WI38 (cell line): ENCODE results near the gene STX16.

Experiments
- H3K4me3 ChIP-seq: 2 replicates; pipeline ENCODE4 v1.5.1; 2011; ENCODE audit warnings: low read depth, mild to moderate bottlenecking, control low read depth, low read length
- TF ChIP-seq, protein P1 (sequence below): IDR thresholded peaks from 2 replicates; pipeline ENCODE4 v1.5.1; 2012; ENCODE audit warnings: low read depth, mild to moderate bottlenecking, control low read depth, low read length

STX16 gene

DNA sequence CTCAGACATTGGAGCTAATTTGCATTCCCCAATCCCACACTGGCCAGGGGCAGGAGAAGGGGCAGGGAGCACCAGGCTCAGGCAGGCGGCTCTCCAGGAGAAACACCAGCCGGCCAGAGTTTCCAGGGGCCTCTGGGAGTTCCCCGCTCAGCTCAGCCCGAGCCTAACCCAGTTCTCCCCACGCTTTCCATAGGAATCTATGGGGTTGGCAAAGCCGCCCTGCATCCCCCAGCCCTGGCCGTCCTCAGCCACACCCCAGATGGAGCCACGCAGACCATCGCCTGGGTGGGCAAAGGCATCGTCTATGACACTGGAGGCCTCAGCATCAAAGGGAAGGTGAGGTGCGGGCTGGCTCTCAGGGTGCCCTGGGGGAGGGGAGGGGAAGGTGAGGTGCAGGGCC is 49.7 kb downstream of the STX16 start:
- TF ChIP-seq, protein P1, sequence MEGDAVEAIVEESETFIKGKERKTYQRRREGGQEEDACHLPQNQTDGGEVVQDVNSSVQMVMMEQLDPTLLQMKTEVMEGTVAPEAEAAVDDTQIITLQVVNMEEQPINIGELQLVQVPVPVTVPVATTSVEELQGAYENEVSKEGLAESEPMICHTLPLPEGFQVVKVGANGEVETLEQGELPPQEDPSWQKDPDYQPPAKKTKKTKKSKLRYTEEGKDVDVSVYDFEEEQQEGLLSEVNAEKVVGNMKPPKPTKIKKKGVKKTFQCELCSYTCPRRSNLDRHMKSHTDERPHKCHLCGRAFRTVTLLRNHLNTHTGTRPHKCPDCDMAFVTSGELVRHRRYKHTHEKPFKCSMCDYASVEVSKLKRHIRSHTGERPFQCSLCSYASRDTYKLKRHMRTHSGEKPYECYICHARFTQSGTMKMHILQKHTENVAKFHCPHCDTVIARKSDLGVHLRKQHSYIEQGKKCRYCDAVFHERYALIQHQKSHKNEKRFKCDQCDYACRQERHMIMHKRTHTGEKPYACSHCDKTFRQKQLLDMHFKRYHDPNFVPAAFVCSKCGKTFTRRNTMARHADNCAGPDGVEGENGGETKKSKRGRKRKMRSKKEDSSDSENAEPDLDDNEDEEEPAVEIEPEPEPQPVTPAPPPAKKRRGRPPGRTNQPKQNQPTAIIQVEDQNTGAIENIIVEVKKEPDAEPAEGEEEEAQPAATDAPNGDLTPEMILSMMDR = no peak
- no peak overlapping the region for H3K4me3 ChIP-seq

DNA sequence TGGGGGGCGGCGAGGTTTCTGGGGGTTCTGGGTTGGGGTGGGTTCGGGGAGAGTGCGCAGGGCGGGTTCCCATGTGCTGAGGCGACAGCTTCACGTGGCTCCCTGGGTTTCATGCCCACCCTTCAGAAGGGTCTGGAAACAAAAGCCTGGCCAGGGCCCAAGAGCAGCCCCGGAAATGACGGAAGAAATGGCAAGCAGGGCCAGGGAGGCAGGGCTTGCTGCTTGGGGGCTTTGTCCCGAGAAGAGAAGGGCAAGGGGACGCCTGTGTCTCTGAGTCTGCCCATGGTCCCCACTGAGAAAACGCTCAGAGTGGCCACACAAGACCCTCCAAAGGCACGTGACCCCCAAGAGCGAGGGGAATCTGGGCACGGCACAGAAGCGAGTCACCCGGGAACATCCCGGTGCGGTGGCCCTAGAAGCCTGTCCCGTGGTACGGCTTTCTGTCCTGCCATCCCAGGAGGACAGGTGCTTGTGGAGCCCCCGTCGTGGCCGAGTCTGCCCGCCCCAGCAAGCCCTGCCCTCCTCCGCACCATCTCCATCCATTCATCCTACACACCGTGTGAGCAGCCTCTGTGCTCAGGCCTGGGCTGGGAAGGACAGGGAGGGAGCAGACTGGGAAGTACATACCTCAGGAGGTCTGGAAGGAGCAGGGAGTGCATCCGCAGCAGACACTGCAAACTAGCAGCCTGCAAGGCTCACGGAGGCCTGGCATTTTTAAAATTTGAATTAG is 50.5 kb downstream of the STX16 start:
- TF ChIP-seq, protein P1 = no peak
- no peak overlapping the region for H3K4me3 ChIP-seq

DNA sequence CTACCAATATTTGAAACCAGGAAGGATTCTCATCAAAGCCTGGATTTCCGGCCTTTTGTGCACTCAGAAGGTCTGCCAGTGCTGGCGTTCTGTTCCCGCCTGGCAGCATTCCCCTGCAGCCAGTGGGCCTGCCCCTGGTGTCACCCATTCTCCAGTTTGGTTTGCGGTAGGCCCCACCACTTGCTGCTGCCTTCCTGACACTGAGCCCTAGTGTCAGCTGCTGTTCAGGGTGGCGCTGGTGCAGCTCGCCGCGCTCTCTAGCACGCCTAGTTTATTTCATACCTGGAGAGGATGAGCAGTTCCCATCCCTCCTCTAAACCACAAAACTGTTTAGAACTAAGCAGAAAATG is 51.1 kb downstream of the STX16 start:
- TF ChIP-seq, protein P1 = no peak
- no peak overlapping the region for H3K4me3 ChIP-seq

DNA sequence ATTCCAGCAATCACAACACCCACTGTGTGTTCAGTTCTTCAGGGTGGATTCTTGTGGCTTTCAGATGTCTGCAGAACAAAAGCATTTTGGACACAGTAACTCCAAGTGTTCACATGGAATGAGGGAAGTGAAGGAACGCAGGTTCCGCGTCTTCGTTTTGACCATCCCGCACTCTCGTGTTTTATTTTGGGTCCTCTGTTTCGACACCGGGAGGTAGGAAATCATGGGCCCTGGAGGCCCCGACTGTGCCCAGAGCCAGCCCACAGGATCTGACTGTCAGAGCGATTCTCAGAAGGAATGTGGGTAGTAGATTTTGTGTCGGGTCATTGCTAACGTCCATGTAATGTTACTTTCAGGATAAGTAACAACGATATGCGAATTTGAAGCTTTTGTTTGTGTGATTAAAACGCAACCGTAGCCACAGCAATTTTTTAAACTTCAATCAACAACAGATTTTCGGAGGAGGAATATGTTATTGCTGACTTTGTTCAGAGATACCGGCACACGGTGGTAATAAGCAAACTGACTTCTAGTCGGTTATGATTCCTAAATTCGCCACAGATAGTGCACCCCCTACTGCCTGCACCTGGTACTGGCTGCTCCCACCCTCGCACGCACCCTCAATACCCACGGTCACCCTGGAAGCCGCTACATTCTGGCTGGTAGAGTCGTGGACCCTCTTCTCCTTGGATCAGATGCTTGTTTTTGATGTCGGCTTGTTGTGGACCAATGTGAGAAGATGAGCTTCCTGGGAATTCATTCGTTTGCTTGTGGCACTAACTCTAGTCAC is 52.0 kb downstream of the STX16 start:
- TF ChIP-seq, protein P1 = no peak
- H3K4me3 ChIP-seq = no peak overlapping the region

DNA sequence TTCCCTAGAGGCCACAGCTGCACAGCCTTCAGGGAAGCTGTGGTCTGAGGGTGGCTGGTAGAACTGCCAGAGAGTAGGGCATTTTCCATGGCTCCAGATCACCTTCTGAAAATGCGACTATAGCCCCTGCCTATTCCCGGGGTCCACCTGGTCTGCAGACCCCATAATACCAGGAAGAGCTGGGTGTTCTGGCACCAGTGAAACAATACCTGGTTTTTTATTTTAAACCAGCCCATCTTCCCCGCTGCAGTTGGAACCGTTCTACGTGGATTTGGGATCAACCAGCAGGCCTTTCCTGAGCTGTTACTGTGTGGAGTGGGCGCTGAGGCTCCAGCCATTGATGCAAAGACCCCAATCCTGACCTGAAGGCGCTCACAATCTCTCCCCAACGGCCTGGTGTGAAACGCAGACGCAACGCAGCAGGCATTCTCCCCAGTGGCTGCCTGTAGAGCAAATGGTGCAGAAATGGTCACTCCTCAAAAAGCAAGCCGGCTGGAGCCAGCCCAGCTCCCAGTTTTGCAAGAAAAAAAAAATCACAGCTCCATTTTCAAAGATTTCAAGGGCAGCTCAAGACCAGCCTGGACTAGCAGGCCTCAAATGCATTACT is 52.8 kb downstream of the STX16 start:
- TF ChIP-seq, protein P1 = no peak
- H3K4me3 ChIP-seq = no peak overlapping the region

DNA sequence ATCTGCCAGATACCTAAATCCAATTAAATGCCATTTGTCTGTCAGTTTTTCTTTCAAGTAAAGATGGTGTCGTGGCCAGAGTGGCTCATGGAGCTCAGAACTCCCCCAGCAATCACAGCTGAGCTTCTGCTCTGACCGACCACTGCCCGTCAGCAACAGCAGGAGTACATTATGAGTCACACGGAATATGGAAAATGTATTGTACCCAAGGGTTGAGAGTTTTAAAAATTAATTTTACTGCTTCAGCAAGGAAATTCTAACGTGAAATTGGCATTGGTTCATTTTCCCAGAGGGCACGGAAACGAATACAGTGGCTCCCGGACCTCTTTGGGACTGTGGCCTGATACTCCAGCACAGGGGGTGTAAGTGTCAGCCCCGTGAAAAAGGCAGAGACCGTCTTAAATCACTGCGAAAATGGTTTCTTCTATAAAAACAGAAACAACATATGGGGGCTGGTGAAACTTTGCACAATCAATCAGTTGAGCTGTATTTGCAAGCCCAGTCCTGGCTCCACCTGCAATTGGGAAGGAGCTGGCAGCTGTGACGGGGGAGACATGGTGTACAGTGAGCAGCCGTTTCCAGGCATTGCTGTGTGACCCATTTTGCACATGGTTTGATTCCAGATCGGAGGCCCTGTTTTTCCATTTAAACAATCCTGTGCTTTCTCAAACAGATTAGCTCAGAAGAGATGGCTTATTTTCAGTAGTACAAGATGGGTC is 54.3 kb downstream of the STX16 start:
- TF ChIP-seq, protein P1 = no peak
- no peak overlapping the region for H3K4me3 ChIP-seq
